ENCODE data around the gene P2RY11.

GRCh38 chr19:10074153-10074552, 37.3 kb upstream of the P2RY11 start:
- TF ChIP-seq EP300 (IDR thresholded peaks at IDR 0.05): no peak
- no peak for TF ChIP-seq POLR2A (IDR thresholded peaks at IDR 0.05)
- TF ChIP-seq, protein P1, sequence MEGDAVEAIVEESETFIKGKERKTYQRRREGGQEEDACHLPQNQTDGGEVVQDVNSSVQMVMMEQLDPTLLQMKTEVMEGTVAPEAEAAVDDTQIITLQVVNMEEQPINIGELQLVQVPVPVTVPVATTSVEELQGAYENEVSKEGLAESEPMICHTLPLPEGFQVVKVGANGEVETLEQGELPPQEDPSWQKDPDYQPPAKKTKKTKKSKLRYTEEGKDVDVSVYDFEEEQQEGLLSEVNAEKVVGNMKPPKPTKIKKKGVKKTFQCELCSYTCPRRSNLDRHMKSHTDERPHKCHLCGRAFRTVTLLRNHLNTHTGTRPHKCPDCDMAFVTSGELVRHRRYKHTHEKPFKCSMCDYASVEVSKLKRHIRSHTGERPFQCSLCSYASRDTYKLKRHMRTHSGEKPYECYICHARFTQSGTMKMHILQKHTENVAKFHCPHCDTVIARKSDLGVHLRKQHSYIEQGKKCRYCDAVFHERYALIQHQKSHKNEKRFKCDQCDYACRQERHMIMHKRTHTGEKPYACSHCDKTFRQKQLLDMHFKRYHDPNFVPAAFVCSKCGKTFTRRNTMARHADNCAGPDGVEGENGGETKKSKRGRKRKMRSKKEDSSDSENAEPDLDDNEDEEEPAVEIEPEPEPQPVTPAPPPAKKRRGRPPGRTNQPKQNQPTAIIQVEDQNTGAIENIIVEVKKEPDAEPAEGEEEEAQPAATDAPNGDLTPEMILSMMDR (IDR thresholded peaks at IDR 0.05): no peak
- no peak for TF ChIP-seq POLR2AphosphoS5 (IDR thresholded peaks at IDR 0.05)

All from suprapubic skin (tissue), 4 donors.